GM12878 (cell line): ENCODE measurements around the gene GPR146. TPM values are rescaled to one million over a fixed set of nuclear protein-coding genes. Genes with fewer than 3 reads are reported as not detected.

Experiments used
- ATAC-seq: fragments of 200-7000 bp; cut with Tn5 transposase; 3 replicates; pipeline ENCODE4 v1.9.1; 2020; ENCODE audit warnings: mild to moderate bottlenecking, moderate library complexity
- BruUV-seq: library from RNA; stranded (reverse); fragments of 400-500 nt; replicated peaks from 2 replicates; lab custom pipeline; 2021; lab: Mats Ljungman, UMichigan
- CTCF ChIA-PET: fragments of 300-600 bp; sonication (Branson Sonifier 250); formaldehyde crosslinking; extraction: SDS; loops from one replicate; lab custom pipeline; 2021; ENCODE audit warnings: inconsistent platforms; lab: Yijun Ruan, JAX
- POLR2A ChIA-PET: fragments of 350-600 bp; formaldehyde crosslinking; extraction: SDS; loops from one replicate; lab custom pipeline; 2021; ENCODE audit warnings: inconsistent platforms; lab: Charles Lee
- RAD21 ChIA-PET: fragments of 300-600 bp; sonication (Branson Sonifier 250); formaldehyde crosslinking; loops from one replicate; lab custom pipeline; 2023; ENCODE audit warnings: antibody characterized with exemption; ENCODE audit not compliant: unreplicated experiment; lab: Charles Lee
- SMC1A ChIA-PET: fragments of 300-600 bp; sonication (Branson Sonifier 250); formaldehyde crosslinking; loops from one replicate; lab custom pipeline; 2023; ENCODE audit not compliant: unreplicated experiment, uncharacterized antibody; lab: Charles Lee
- DNase-seq: peaks from one replicate; pipeline ENCODE4 v3.0.0-alpha.2; 2011; ENCODE audit warnings: low read depth, low spot score
- FAIRE-seq: peaks from 3 replicates; lab custom pipeline; 2011; peaks lifted over from hg19 to GRCh38; lab: Jason Lieb, UNC
- H2AFZ ChIP-seq: 2 replicates; pipeline ENCODE4 v1.6.0; 2011; ENCODE audit warnings: low read depth, low read length, control low read depth; ENCODE audit not compliant: control insufficient read depth
- H3K27ac ChIP-seq: 2 replicates; pipeline ENCODE4 v1.5.1; 2011; ENCODE audit warnings: control low read depth; ENCODE audit not compliant: control insufficient read depth, insufficient read depth
- H3K27me3 ChIP-seq, 2 experiments: replicated peaks in 1 of 2; 2 replicates each; pipeline versions ENCODE4 v1.6.0 to v1.6.1; 2011; ENCODE audit warnings: low read length in 1 of 2; ENCODE audit not compliant: control insufficient read depth in 2 of 2, insufficient read depth in 2 of 2
- H3K36me3 ChIP-seq, 2 experiments: 2 replicates each; pipeline ENCODE4 v1.5.1; 2011; ENCODE audit warnings: low read length in 1 of 2; ENCODE audit not compliant: control insufficient read depth in 2 of 2, insufficient read depth in 2 of 2
- H3K4me1 ChIP-seq: 2 replicates; pipeline ENCODE4 v1.6.1; 2011; ENCODE audit warnings: mild to moderate bottlenecking, low read length, moderate library complexity, mixed read lengths; ENCODE audit not compliant: control insufficient read depth, insufficient read depth
- H3K4me2 ChIP-seq: 2 replicates; pipeline ENCODE4 v1.6.0; 2011; ENCODE audit warnings: control low read depth; ENCODE audit not compliant: control insufficient read depth, insufficient read depth
- H3K4me3 ChIP-seq: fragments of 200-600 bp; sonication (generic); 2 replicates; pipeline ENCODE4 v1.5.1; 2016
- H3K79me2 ChIP-seq: 2 replicates; pipeline ENCODE4 v1.6.0; 2011; ENCODE audit warnings: low read length; ENCODE audit not compliant: control insufficient read depth, insufficient read depth
- H3K9ac ChIP-seq: 2 replicates; pipeline ENCODE4 v1.8.0; 2011; ENCODE audit warnings: low read length, control low read depth, mixed read lengths; ENCODE audit not compliant: control insufficient read depth, insufficient read depth
- H3K9me3 ChIP-seq: replicated peaks from 3 replicates; pipeline ENCODE4 v1.5.1; 2011; ENCODE audit warnings: mild to moderate bottlenecking, low read length; ENCODE audit not compliant: control insufficient read depth, insufficient read depth
- H4K20me1 ChIP-seq: 2 replicates; pipeline ENCODE4 v1.6.0; 2011; ENCODE audit not compliant: control insufficient read depth, insufficient read depth
- FOXK2 ChIP-seq: fragments of 450-650 bp; IDR thresholded peaks from 2 replicates; pipeline ENCODE4 v1.6.1; 2017; ENCODE audit warnings: mild to moderate bottlenecking, moderate library complexity
- FOXM1 ChIP-seq: IDR thresholded peaks from 2 replicates; pipeline ENCODE4 v1.6.1; 2012; ENCODE audit warnings: low read depth, mild to moderate bottlenecking, inconsistent platforms, low read length, moderate library complexity
- HDAC2 ChIP-seq: fragments of 200-600 bp; sonication (generic); IDR thresholded peaks from 2 replicates; pipeline ENCODE4 v1.6.1; 2017
- IRF3 ChIP-seq: fragments of 450-650 bp; IDR thresholded peaks from 2 replicates; pipeline ENCODE4 v1.6.1; 2014; ENCODE audit warnings: mild to moderate bottlenecking
- LARP7 ChIP-seq: fragments of 450-650 bp; IDR thresholded peaks from 2 replicates; pipeline ENCODE4 v1.6.1; 2017; ENCODE audit warnings: mild to moderate bottlenecking
- PAX5 ChIP-seq: IDR thresholded peaks from 2 replicates; pipeline ENCODE4 v1.6.1; 2011; ENCODE audit warnings: low read depth, low read length, borderline replicate concordance
- RAD51 ChIP-seq: fragments of 450-650 bp; IDR thresholded peaks from 2 replicates; pipeline ENCODE4 v1.6.1; 2016; ENCODE audit warnings: moderate library complexity, mild to moderate bottlenecking, inconsistent platforms
- RUNX3 ChIP-seq: IDR thresholded peaks from 2 replicates; pipeline ENCODE4 v1.6.1; 2012; ENCODE audit warnings: low read length, inconsistent platforms
- SP1 ChIP-seq: IDR thresholded peaks from one replicate; pipeline ENCODE4 v1.6.1; 2011; ENCODE audit warnings: low read depth, low read length
- ZBTB11 ChIP-seq: fragments of 450-650 bp; formaldehyde crosslinking; IDR thresholded peaks from 2 replicates; pipeline ENCODE4 v1.5.0; 2022; ENCODE audit warnings: mild to moderate bottlenecking, missing genetic modification characterization
- ZBTB4 ChIP-seq: fragments of 450-650 bp; formaldehyde crosslinking; IDR thresholded peaks from 2 replicates; pipeline ENCODE4 v1.4.0; 2022; ENCODE audit warnings: mild to moderate bottlenecking, moderate library complexity
- WGBS: methylation state at CpG from one replicate; pipeline ENCODE4 v1.1.6; 2016; ENCODE audit warnings: low lambda C conversion rate; ENCODE audit not compliant: insufficient replicate concordance, insufficient coverage; ENCODE audit errors: missing lambda C conversion rate; 5-methylcytosine and 5-hydroxymethylcytosine counted together
- in situ Hi-C: fragments of 300-500 bp; cut with MboI; formaldehyde crosslinking; loops from 9 replicates; pipeline ENCODE4 v1.14.3; 2018; ENCODE audit warnings: mixed read lengths
- intact Hi-C: fragments of 100-400 bp; cut with micrococcal nuclease; formaldehyde crosslinking; loops from one replicate; pipeline ENCODE4 v1.14.2; 2022; ENCODE audit not compliant: unreplicated experiment
- polyA plus RNA-seq, 11 experiments: library from polyadenylated mRNA; depleted of rRNA in 4 of 11; unstranded in 6 of 11; stranded (reverse) in 5 of 11; fragments of >200 nt; fragmentation: Nextera tagmentation in 4 of 11; fragmentation: Illumina TruSeq in 1 of 11; extraction: Ambion mirVana in 4 of 11; extraction: Trizol in 1 of 11; gene quantifications; 1 replicate in 1 of 11; 2 replicates in 10 of 11; pipeline versions ENCODE4 v1.2.1 to v1.2.3, GENCODE V29; 2011 to 2016; ENCODE audit warnings: inconsistent platforms in 2 of 11, missing spikeins in 2 of 11, low read depth in 1 of 11
- total RNA-seq, 4 experiments: library from RNA; depleted of rRNA in 3 of 4; stranded (reverse); fragments of >200 nt in 3 of 4; fragmentation: Illumina TruSeq in 1 of 4; extraction: Trizol in 1 of 4; gene quantifications; 2 replicates each; pipeline versions ENCODE4 v1.2.1 to v1.2.3, GENCODE V29; 2013 to 2021
- TF ChIP-seq, protein P1 (sequence below): fragments of 450-650 bp; IDR thresholded peaks from 2 replicates; pipeline ENCODE4 v1.6.1; 2017; ENCODE audit warnings: borderline replicate concordance

Gene GPR146
- total and polyA plus RNA-seq, 10 of the 15 experiments (the other 5 are each of a cell fraction or from before 2014, with no cell fraction given), result 0.19 to 12.0 (median 0.54) TPM; not detected in 2

DNA sequence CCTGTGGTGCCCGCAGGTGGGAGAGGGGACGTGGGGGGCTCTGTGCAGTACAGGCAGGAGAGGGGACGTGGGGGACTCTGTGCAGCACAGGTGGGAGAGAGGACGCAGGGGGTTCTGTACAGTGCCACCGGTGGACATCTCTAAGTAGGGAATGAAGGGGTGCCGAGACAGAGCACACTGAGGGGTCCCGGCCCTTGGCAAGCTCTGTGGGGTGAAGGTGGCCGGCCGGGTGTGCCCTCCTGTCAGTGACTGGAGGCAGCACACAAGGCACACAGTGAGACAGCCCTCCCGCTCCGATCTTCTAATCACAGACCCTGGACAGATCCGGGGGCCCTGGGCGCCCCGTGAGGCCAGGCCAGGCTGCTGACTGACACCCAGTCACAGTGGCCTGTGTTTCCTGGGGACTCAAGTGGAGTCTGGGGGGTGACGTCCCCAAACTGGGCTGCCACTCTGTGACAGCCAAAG, 11.2 kb downstream of the GPR146 start:
- Histone ChIP-seq H3K79me2 (peaks cover 2% of the 10 kb centered on the region; the same call in 1 of the 2 replicates), H3K9ac (no peak overlapping the region), H3K36me3 (peaks cover 4 to 5% of the 10 kb centered on the region in 2 experiments; a peak in 3 of 4 replicates), H3K4me2 (no peak overlapping the region), H2AFZ (no peak overlapping the region), H3K27me3 (no peaks in the 10 kb centered on the region)
- DNase-seq (no peak), ATAC-seq (no peak), FAIRE-seq (no peak)
- WGBS, result 75% methylated on average over 13 of the region's 15 CpGs
- ChIA-PET RAD21 (no interaction called here), POLR2A (no interaction called here), SMC1A (interaction anchor here (0.6 kb wide), 1 partner anchor 21 kb away, joined by 3 read pairs; no protein-coding TSS in a partner anchor), CTCF (interaction anchor here (0.8 to 2.9 kb wide), 3 partner anchors 10 to 114 kb away, joined by 3 to 6 read pairs (median 3); no protein-coding TSS in a partner anchor)
- no TSS peak for BruUV-seq
- in situ Hi-C loops, result no loop called here
- TF ChIP-seq FOXM1 (no peak), ZBTB4 (no peak), RAD51 (no peak), LARP7 (no peak), HDAC2 (no peak), ZBTB11 (no peak), RUNX3 (no peak), PAX5 (no peak), FOXK2 (no peak), SP1 (no peak), IRF3 (no peak)
- TF ChIP-seq, protein P1, sequence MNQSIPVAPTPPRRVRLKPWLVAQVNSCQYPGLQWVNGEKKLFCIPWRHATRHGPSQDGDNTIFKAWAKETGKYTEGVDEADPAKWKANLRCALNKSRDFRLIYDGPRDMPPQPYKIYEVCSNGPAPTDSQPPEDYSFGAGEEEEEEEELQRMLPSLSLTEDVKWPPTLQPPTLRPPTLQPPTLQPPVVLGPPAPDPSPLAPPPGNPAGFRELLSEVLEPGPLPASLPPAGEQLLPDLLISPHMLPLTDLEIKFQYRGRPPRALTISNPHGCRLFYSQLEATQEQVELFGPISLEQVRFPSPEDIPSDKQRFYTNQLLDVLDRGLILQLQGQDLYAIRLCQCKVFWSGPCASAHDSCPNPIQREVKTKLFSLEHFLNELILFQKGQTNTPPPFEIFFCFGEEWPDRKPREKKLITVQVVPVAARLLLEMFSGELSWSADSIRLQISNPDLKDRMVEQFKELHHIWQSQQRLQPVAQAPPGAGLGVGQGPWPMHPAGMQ, result no peak
- TF ChIP-seq, all 136 proteins: peak for 0
- H4K20me1 ChIP-seq, result no peaks in the 10 kb centered on the region
- H3K4me3 ChIP-seq, result no peak overlapping the region
- intact Hi-C loops, result no loop called here
- no peaks in the 10 kb centered on the region for H3K9me3 ChIP-seq
- no peak overlapping the region for H3K27ac ChIP-seq
- peaks cover 7% of the 10 kb centered on the region for H3K4me1 ChIP-seq
